A673 (cell line): ENCODE results near the gene HS6ST2. TPM values are rescaled to one million over a fixed set of nuclear protein-coding genes. Genes with fewer than 3 reads are reported as not detected.

Experiments used
- BruUV-seq: library from RNA; stranded (reverse); fragments of 400-500 nt; replicated peaks from 2 replicates; lab custom pipeline; 2021; lab: Mats Ljungman, UMichigan
- CTCF ChIA-PET: fragments of 300-600 bp; sonication (Branson Sonifier 250); formaldehyde crosslinking; loops from one replicate; lab custom pipeline; 2022; ENCODE audit warnings: antibody characterized with exemption; lab: Charles Lee
- POLR2A ChIA-PET: fragments of 300-600 bp; sonication (Branson Sonifier 250); formaldehyde crosslinking; loops from one replicate; lab custom pipeline; 2022; ENCODE audit warnings: antibody characterized with exemption; ENCODE audit not compliant: low non-redundant PET; lab: Charles Lee
- DNase-seq: peaks from one replicate; pipeline ENCODE4 v3.0.0-alpha.2; 2015; ENCODE audit warnings: low spot score
- H3K27ac ChIP-seq: fragments of 200-600 bp; sonication (generic); 2 replicates; pipeline ENCODE4 v1.5.1; 2016; ENCODE audit warnings: mixed run types, low read depth, mild to moderate bottlenecking, mixed read lengths, antibody characterized with exemption, low read length; ENCODE audit not compliant: poor library complexity, severe bottlenecking
- H3K27me3 ChIP-seq: fragments of 200-600 bp; sonication (generic); replicated peaks from 2 replicates; pipeline ENCODE4 v1.6.1; 2017; ENCODE audit warnings: mixed run types, low read depth, mild to moderate bottlenecking, mixed read lengths, antibody characterized with exemption, low read length; ENCODE audit not compliant: insufficient read depth, poor library complexity
- H3K36me3 ChIP-seq: fragments of 200-600 bp; sonication (generic); 2 replicates; pipeline ENCODE4 v1.6.1; 2016; ENCODE audit warnings: mixed run types, mild to moderate bottlenecking, mixed read lengths, antibody characterized with exemption, low read length; ENCODE audit not compliant: insufficient read depth, poor library complexity, severe bottlenecking
- H3K4me1 ChIP-seq: fragments of 200-600 bp; sonication (generic); 2 replicates; pipeline ENCODE4 v1.6.1; 2017; ENCODE audit warnings: mixed run types, mild to moderate bottlenecking, mixed read lengths, antibody characterized with exemption, low read length; ENCODE audit not compliant: insufficient read depth, poor library complexity, severe bottlenecking
- H3K4me3 ChIP-seq: fragments of 200-600 bp; sonication (generic); 2 replicates; pipeline ENCODE4 v1.5.1; 2016; ENCODE audit warnings: low read depth, mixed run types, mild to moderate bottlenecking, mixed read lengths, low read length; ENCODE audit not compliant: poor library complexity, severe bottlenecking
- H3K9me3 ChIP-seq: fragments of 200-600 bp; sonication (generic); 2 replicates; pipeline ENCODE4 v1.6.1; 2016; ENCODE audit warnings: mixed run types, low read depth, mild to moderate bottlenecking, mixed read lengths, antibody characterized with exemption, low read length; ENCODE audit not compliant: poor library complexity, severe bottlenecking
- EZH2 ChIP-seq: fragments of 200-600 bp; sonication (generic); IDR thresholded peaks from 2 replicates; pipeline ENCODE4 v1.6.1; 2017; ENCODE audit warnings: borderline replicate concordance, low read depth, mild to moderate bottlenecking, mixed read lengths, antibody characterized with exemption, low read length; ENCODE audit not compliant: poor library complexity, severe bottlenecking
- intact Hi-C: fragments of 100-400 bp; cut with micrococcal nuclease; formaldehyde crosslinking; loops from one replicate; pipeline ENCODE4 v1.10.0; 2022; ENCODE audit not compliant: unreplicated experiment
- total RNA-seq: library from RNA; stranded (reverse); gene quantifications from 2 replicates; pipeline ENCODE4 v1.2.3, GENCODE V29; 2021
- TF ChIP-seq, protein P1 (sequence below): fragments of 300-800, 200-600 bp; sonication (generic); conservative IDR thresholded peaks from 2 replicates; pipeline ENCODE4 v1.5.1; 2017; ENCODE audit warnings: low read depth, mild to moderate bottlenecking, antibody characterized with exemption, low read length, moderate library complexity, mixed read lengths

Gene HS6ST2
- total RNA-seq, 1 experiment from 2014 or later = 6.9 TPM

DNA sequence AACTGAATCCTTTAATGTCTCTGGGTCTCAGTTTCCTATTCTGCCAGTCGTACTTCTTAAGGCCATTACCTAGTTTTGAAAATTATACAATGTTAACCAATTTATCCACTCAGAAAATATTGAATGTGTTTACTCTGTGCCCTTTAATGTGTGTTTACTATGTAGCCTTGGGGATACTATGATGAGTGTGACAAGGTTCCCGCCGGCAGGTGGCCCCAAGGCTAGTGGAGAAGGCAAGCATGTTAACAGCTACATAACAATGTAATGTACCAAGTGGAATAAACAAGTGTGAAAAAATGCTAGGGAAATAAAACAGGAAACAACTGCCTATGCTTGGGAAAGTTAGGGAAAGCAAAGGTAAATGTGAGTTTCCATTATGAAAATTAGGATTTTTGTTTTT is 282.3 kb downstream of the HS6ST2 start:
- no peak for DNase-seq
- ChIA-PET CTCF (no interaction called here), POLR2A (no interaction called here)
- TF ChIP-seq, protein P1, sequence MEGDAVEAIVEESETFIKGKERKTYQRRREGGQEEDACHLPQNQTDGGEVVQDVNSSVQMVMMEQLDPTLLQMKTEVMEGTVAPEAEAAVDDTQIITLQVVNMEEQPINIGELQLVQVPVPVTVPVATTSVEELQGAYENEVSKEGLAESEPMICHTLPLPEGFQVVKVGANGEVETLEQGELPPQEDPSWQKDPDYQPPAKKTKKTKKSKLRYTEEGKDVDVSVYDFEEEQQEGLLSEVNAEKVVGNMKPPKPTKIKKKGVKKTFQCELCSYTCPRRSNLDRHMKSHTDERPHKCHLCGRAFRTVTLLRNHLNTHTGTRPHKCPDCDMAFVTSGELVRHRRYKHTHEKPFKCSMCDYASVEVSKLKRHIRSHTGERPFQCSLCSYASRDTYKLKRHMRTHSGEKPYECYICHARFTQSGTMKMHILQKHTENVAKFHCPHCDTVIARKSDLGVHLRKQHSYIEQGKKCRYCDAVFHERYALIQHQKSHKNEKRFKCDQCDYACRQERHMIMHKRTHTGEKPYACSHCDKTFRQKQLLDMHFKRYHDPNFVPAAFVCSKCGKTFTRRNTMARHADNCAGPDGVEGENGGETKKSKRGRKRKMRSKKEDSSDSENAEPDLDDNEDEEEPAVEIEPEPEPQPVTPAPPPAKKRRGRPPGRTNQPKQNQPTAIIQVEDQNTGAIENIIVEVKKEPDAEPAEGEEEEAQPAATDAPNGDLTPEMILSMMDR = no peak
- no peak for TF ChIP-seq EZH2
- BruUV-seq = no TSS peak
- no peaks in the 10 kb centered on the region for H3K36me3 ChIP-seq
- H3K4me3 ChIP-seq = no peak overlapping the region
- H3K9me3 ChIP-seq = no peaks in the 10 kb centered on the region
- H3K27ac ChIP-seq = no peak overlapping the region
- intact Hi-C loops = no loop called here
- no peaks in the 10 kb centered on the region for H3K27me3 ChIP-seq
- no peaks in the 10 kb centered on the region for H3K4me1 ChIP-seq

DNA sequence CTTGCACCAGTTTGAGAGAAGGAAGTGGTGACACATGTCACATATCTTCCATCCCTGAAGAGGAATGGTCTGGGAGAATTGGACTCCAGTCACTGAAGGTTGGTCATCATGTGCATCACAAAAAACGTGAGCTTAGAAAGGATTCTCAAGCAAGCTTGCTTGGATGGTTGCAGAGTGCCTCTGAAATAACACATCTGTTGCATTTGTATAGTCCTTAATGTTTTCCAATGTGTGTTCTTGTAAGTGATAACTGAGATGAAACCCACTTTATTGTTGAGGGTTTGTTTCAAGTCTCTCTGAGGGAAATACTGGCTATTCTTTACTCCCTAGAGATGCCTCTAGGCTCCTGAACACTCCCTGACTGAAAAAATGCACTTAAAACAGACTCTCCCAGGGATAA is 285.1 kb downstream of the HS6ST2 start:
- Histone ChIP-seq H3K27ac (no peak overlapping the region), H3K9me3 (no peaks in the 10 kb centered on the region), H3K27me3 (peaks cover under 1% of the 10 kb centered on the region), H3K4me3 (no peak overlapping the region), H3K4me1 (no peaks in the 10 kb centered on the region), H3K36me3 (no peaks in the 10 kb centered on the region)
- no peak for DNase-seq
- intact Hi-C loops = no loop called here
- POLR2A ChIA-PET = no interaction called here
- CTCF ChIA-PET = no interaction called here
- TF ChIP-seq EZH2 = no peak
- TF ChIP-seq, protein P1 = no peak
- no TSS peak for BruUV-seq

DNA sequence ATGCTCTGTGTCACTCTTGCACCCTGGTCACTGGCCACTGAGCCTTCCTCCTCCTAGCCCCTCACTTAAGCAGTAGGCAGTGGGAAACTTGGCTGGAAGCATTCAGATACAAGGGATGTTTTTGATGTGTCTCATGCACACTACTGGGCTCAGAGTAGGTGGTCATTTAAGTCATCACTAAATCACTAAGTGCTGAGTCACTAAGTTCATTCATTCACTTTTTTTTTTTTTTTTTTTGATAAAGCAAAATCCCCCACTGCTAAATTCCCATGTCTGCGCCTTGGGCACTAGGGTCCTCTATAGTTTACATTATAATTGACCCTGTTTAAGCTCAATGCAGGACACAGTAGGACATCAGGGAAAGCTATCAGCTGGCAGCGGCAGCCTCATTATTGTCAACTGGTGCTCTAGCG is 287.2 kb downstream of the HS6ST2 start:
- Histone ChIP-seq H3K27ac (no peak overlapping the region), H3K36me3 (no peaks in the 10 kb centered on the region), H3K9me3 (no peaks in the 10 kb centered on the region), H3K27me3 (peaks cover 6% of the 10 kb centered on the region), H3K4me1 (no peaks in the 10 kb centered on the region), H3K4me3 (no peak overlapping the region)
- BruUV-seq = no TSS peak
- CTCF ChIA-PET = no interaction called here
- POLR2A ChIA-PET = no interaction called here
- TF ChIP-seq EZH2 = no peak
- TF ChIP-seq, protein P1 = no peak
- DNase-seq = no peak
- intact Hi-C loops = no loop called here
